ENCODE data around the gene HSFX4.
"Not testable (repeated sequence)": the region's sequence is repeated elsewhere in the genome, so short reads cannot be mapped to it uniquely, and the experiment has no call there.

DNA sequence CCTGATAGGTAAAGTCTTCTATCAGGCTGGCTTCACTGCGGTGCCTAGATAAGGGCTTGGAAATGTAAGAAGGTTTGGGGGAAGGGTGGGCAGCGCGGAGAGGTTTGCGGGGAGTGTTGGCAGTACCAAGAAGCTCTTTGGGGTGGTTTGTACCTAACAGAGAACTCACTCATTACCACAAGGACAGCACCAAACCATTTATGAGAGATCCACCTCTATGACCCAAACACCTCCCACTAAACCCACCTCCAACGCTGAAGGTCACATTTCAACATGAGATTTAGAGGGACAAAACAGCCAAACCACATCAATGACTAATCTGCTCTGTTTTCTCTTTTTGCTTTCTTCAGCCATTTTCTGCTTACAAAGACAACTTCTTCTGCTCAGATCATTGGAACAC, 4.9 kb upstream of the HSFX4 start:
- not testable (repeated sequence) for TF ChIP-seq CTCF, POLR2AphosphoS5, POLR2A (IDR thresholded peaks at IDR 0.05)
